Measurements from ENCODE around the gene CEP128. TPM values are rescaled to one million over a fixed set of nuclear protein-coding genes. Genes with fewer than 3 reads are reported as not detected.

Gene CEP128
- polyA plus RNA-seq, 3 donors from 2014 or later, result 1.6 to 5.0 (median 2.0) TPM

- Mint-ChIP-seq H3K4me3 (no peak overlapping the region), H3K36me3 (peaks cover 0 to 3% (median 0%) of the 10 kb centered on the region in 3 donors), H3K4me1 (no peaks in the 10 kb centered on the region), H3K27ac (no peak overlapping the region), H3K27me3 (ENCODE audit: low read depth in 3 of 3) (peaks cover 0 to 2% (median 1%) of the 10 kb centered on the region in 3 donors), H3K9me3 (peaks cover 4 to 43% (median 9%) of the 10 kb centered on the region in 6 donors)
- no peak for DNase-seq
These were observed 486.5 kb downstream of the CEP128 start for GRCh38 chr14:80455031-80455430.

GRCh38 chr14:80448267-80448666 lies 493.3 kb downstream of the CEP128 start:
- Mint-ChIP-seq H3K36me3 (peaks cover 0 to 5% (median 3%) of the 10 kb centered on the region in 3 donors), H3K27me3 (ENCODE audit: low read depth in 3 of 3) (peaks cover 0 to 2% (median 1%) of the 10 kb centered on the region in 3 donors), H3K4me1 (no peaks in the 10 kb centered on the region), H3K4me3 (no peak overlapping the region), H3K9me3 (peaks cover 6 to 45% (median 16%) of the 10 kb centered on the region in 6 donors), H3K27ac (no peak overlapping the region)
- DNase-seq, result no peak

GRCh38 chr14:80447392-80447791 lies 494.1 kb downstream of the CEP128 start:
- Mint-ChIP-seq H3K4me1 (no peaks in the 10 kb centered on the region), H3K9me3 (peaks cover 6 to 47% (median 16%) of the 10 kb centered on the region in 6 donors), H3K4me3 (no peak overlapping the region), H3K27me3 (ENCODE audit: low read depth in 3 of 3) (peaks cover 0 to 2% (median 0%) of the 10 kb centered on the region in 3 donors), H3K27ac (no peak overlapping the region), H3K36me3 (peaks cover 0 to 5% (median 3%) of the 10 kb centered on the region in 3 donors)
- no peak for DNase-seq

Other genes starting within 250 kb of the CEP128 start
- gene TSHR, start 13.9 kb upstream of the CEP128 start, polyA plus RNA-seq, result not detected

Data from immature natural killer cell (primary cell).